Fibroblast of mammary gland (primary cell): Measurements from ENCODE around the gene PRR35.
A peak's percentile ranks its signal among the peaks of the same experiment; 100 is the strongest.

ENCODE experiments used
- DNase-seq: peaks from one replicate; pipeline ENCODE4 v3.0.0-alpha.2; 2010; ENCODE audit warnings: low read depth
- H3K4me3 ChIP-seq: 2 replicates; pipeline ENCODE4 v1.5.1; 2011; ENCODE audit warnings: low read depth, mild to moderate bottlenecking, low read length, moderate library complexity; ENCODE audit not compliant: control insufficient read depth
- CTCF ChIP-seq: conservative IDR thresholded peaks from 2 replicates; pipeline ENCODE4 v1.5.1; 2011; ENCODE audit warnings: low read depth, low read length, inconsistent platforms; ENCODE audit not compliant: control insufficient read depth, insufficient read depth

The PRR35 gene

GRCh38 chr16:590188-590814 is 30.1 kb downstream of the PRR35 start:
- peak overlapping the region; percentile 76 for H3K4me3 ChIP-seq
- no peak for TF ChIP-seq CTCF
- peak; percentile 31 for DNase-seq

DNA sequence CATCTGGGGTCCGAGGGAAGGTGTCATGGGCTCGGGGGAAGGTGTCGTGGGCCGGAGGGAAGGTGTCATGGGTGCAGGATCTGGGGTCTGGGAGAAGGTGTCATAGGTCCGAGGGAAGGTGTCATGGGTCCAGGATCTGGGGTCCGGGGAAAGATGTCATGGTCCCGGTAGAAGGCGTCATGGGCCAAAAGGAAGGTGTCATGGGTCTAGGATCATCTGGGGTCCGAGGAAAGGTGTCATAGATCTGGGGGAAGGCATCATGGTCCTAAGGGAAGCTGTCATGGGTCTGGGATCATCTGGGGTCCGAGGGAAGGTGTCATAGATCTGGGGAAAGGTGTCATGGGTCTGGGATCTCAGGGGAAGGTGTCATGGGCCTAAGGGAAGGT is 30.6 kb downstream of the PRR35 start:
- no peak for DNase-seq
- no peak for TF ChIP-seq CTCF
- peak overlapping the region; percentile 76 for H3K4me3 ChIP-seq

DNA sequence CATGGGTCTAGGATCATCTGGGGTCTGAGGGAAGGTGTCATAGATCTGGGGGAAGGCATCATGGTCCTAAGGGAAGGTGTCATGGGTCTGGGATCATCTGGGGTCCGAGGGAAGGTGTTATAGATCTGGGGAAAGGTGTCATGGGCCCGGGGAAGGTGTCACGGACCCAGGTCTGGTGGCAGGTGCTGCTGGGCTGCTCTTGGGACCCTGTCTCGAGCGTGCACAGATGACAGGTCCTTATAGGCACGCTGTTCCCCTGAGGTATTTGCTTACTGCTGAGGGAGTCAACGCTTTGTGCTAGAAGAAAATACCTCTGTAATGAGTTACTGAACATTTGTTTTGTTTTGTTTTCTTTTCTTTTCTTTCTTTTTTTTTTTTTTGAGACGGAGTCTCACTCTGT is 31.0 kb downstream of the PRR35 start:
- DNase-seq: no peak
- H3K4me3 ChIP-seq: peak overlapping the region; percentile 76
- no peak for TF ChIP-seq CTCF

DNA sequence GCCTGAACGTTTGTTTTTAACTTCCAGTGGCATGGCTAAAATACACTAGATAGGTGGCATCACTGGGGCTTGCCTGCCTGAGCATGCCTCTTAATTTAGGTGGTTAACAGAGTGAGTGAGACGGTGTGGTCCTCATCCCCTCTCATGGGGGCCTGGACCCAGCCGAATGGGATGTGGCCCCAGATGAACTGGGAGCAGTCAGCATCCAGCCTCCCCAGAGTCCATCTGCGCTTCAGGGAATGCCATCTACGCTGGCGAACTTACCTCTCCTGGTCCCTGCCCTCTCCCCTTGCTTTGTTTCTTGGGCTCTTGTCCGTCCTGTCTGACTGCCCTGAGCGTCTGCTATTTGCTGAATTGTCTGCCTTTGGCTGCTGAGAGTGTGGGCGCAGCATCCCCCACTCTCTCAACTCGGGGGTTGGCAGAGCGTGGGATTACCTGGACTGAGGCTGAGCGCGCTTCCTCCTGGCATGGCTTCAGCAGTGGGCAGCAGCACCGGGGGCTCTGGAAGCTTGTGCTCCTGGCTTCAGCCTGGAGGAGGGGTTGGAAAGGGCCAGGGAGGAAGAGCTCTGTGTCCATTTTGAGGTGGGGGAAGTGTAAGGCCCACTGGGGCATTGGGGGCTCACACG is 31.8 kb downstream of the PRR35 start:
- H3K4me3 ChIP-seq: no peak overlapping the region
- DNase-seq: no peak
- TF ChIP-seq CTCF: no peak

DNA sequence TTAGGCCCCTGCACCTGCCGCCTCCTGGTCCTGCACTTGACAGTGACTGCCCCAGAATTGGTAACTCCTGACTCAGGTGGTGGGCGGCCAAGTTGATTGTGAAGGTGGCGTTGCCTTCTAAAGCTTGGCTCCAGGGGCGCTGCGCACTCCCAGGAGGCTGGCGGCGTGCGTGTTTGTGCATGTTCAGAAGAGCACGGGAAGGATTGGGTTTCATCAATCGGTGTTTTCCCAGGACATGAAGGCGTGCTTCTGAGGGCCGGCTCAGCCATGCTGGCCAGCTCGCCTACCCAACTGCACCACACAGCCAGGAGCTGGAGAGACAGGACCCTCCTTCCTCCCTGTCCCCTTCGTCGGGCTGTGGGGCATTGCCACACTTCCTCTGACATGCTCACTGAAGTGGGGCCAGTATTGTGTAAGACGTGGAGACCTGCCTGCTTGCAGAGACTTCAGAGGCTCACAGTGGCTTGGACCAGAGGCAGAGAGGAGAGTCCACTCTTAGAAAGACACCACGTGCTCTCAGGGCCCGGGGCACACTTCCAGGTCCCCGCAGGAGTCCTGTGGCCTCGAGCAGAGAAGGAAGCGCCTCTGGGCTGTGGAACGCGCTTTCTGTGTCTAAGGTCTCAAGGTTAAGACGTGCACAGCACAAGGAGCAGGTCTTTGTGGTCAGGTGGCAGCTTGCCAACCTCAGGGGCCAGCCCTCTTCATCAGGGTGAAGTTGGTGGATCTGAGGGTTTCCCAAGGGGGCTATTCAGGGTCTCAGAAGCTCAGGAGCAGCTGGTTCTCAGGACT is 32.5 kb downstream of the PRR35 start:
- TF ChIP-seq CTCF: no peak
- DNase-seq: peak; percentile 36
- no peak overlapping the region for H3K4me3 ChIP-seq

GRCh38 chr16:593406-593805 is 33.2 kb downstream of the PRR35 start:
- no peak for DNase-seq
- no peak overlapping the region for H3K4me3 ChIP-seq
- TF ChIP-seq CTCF: no peak
